WTC11 (cell line): ENCODE measurements around the gene GRIA4. TPM values are rescaled to one million over a fixed set of nuclear protein-coding genes. Genes with fewer than 3 reads are reported as not detected.

Experiments used
- ATAC-seq: fragments of 200-7000 bp; cut with Tn5 transposase; 2 replicates; pipeline ENCODE4 v1.10.0; 2021; ENCODE audit warnings: mild to moderate bottlenecking, moderate library complexity
- CTCF ChIA-PET: fragments of 300-600 bp; sonication (Branson Sonifier 250); formaldehyde crosslinking; loops from one replicate; lab custom pipeline; 2021; ENCODE audit warnings: antibody characterized with exemption; lab: Charles Lee
- POLR2A ChIA-PET: fragments of 350-600 bp; sonication (Branson Sonifier 250); formaldehyde crosslinking; loops from one replicate; lab custom pipeline; 2021; ENCODE audit warnings: antibody characterized with exemption; lab: Charles Lee
- DNase-seq: peaks from one replicate; pipeline ENCODE4 v3.0.0; 2021; ENCODE audit warnings: low spot score
- H3K27ac Mint-ChIP-seq: 2 replicates; pipeline ENCODE4 v1.8.0; 2021; ENCODE audit warnings: mixed read lengths
- H3K27me3 Mint-ChIP-seq: 2 replicates; pipeline ENCODE4 v1.8.0; 2021; ENCODE audit warnings: low read depth, mild to moderate bottlenecking, moderate library complexity, mixed read lengths
- H3K36me3 Mint-ChIP-seq: 2 replicates; pipeline ENCODE4 v1.8.0; 2021; ENCODE audit warnings: mixed read lengths
- H3K4me1 Mint-ChIP-seq: 2 replicates; pipeline ENCODE4 v1.8.0; 2022; ENCODE audit warnings: mixed read lengths
- H3K4me3 Mint-ChIP-seq: 2 replicates; pipeline ENCODE4 v1.8.0; 2021; ENCODE audit warnings: mild to moderate bottlenecking, moderate library complexity, mixed read lengths
- H3K9me3 Mint-ChIP-seq: 2 replicates; pipeline ENCODE4 v1.8.0; 2021; ENCODE audit warnings: mixed read lengths
- CBFB ChIP-seq: sonication (generic); formaldehyde crosslinking; IDR thresholded peaks from 2 replicates; pipeline ENCODE4 v1.8.1; 2022; ENCODE audit warnings: mild to moderate bottlenecking, low read depth, missing genetic modification reagents
- CREM ChIP-seq: sonication (generic); formaldehyde crosslinking; IDR thresholded peaks from 2 replicates; pipeline ENCODE4 v1.8.1; 2022; ENCODE audit warnings: mild to moderate bottlenecking, missing genetic modification reagents, moderate library complexity
- FOXJ3 ChIP-seq: sonication (generic); formaldehyde crosslinking; IDR thresholded peaks from 2 replicates; pipeline ENCODE4 v1.9.0; 2021; ENCODE audit warnings: missing genetic modification reagents, mild to moderate bottlenecking, borderline replicate concordance
- FOXP1 ChIP-seq: sonication (generic); formaldehyde crosslinking; IDR thresholded peaks from 2 replicates; pipeline ENCODE4 v1.8.0; 2022; ENCODE audit warnings: missing genetic modification reagents, mild to moderate bottlenecking, moderate library complexity, borderline replicate concordance
- GRHL2 ChIP-seq: fragments of 250-450 bp; sonication (Bioruptor Pico); IDR thresholded peaks from 2 replicates; pipeline ENCODE4 v1.8.0; 2022; ENCODE audit warnings: mild to moderate bottlenecking, moderate library complexity; ENCODE audit not compliant: insufficient replicate concordance, severe bottlenecking
- HMGA2 ChIP-seq: fragments of 250-450 bp; sonication (Bioruptor Pico); IDR thresholded peaks from 2 replicates; pipeline ENCODE4 v1.4.0; 2021; ENCODE audit warnings: mild to moderate bottlenecking, moderate library complexity
- MXD4 ChIP-seq: fragments of 250-450 bp; sonication (Bioruptor Pico); IDR thresholded peaks from 2 replicates; pipeline ENCODE4 v1.8.0; 2021; ENCODE audit warnings: mild to moderate bottlenecking, moderate library complexity, borderline replicate concordance
- NFE2L1 ChIP-seq: sonication (generic); formaldehyde crosslinking; IDR thresholded peaks from 2 replicates; pipeline ENCODE4 v1.8.1; 2023; ENCODE audit warnings: missing genetic modification reagents
- NR2C2 ChIP-seq: sonication (generic); formaldehyde crosslinking; IDR thresholded peaks from 2 replicates; pipeline ENCODE4 v1.8.0; 2022; ENCODE audit warnings: mild to moderate bottlenecking, missing genetic modification reagents
- NR3C1 ChIP-seq: sonication (generic); formaldehyde crosslinking; conservative IDR thresholded peaks from 2 replicates; pipeline ENCODE4 v1.8.1; 2023; ENCODE audit warnings: low read depth, mild to moderate bottlenecking, missing genetic modification reagents
- SMAD3 ChIP-seq: sonication (generic); formaldehyde crosslinking; IDR thresholded peaks from 2 replicates; pipeline ENCODE4 v1.8.0; 2022; ENCODE audit warnings: missing genetic modification reagents, mild to moderate bottlenecking, borderline replicate concordance
- TEAD1 ChIP-seq: sonication (generic); formaldehyde crosslinking; IDR thresholded peaks from 2 replicates; pipeline ENCODE4 v1.8.0; 2022; ENCODE audit warnings: mild to moderate bottlenecking, missing genetic modification reagents
- ZNF263 ChIP-seq: sonication (generic); formaldehyde crosslinking; IDR thresholded peaks from 2 replicates; pipeline ENCODE4 v1.8.1; 2022; ENCODE audit warnings: low read depth, mild to moderate bottlenecking, moderate library complexity, missing genetic modification reagents
- total RNA-seq: library from RNA; stranded (reverse); gene quantifications from 3 replicates; pipeline ENCODE4 v1.2.3, GENCODE V29; 2021
- TF ChIP-seq, protein P1 (sequence below): fragments of 250-450 bp; sonication (Bioruptor Pico); IDR thresholded peaks from 2 replicates; pipeline ENCODE4 v1.8.0; 2021; ENCODE audit warnings: mild to moderate bottlenecking
- TF ChIP-seq, protein P2 (sequence below): sonication (generic); formaldehyde crosslinking; IDR thresholded peaks from 2 replicates; pipeline ENCODE4 v1.8.1; 2022; ENCODE audit warnings: missing genetic modification reagents, borderline replicate concordance
- TF ChIP-seq, protein P3 (sequence below): sonication (generic); formaldehyde crosslinking; IDR thresholded peaks from 2 replicates; pipeline ENCODE4 v1.8.1; 2022; ENCODE audit warnings: mild to moderate bottlenecking, moderate library complexity, missing genetic modification reagents
- TF ChIP-seq, protein P4 (sequence below): fragments of 250-450 bp; sonication (Bioruptor Pico); IDR thresholded peaks from 2 replicates; pipeline ENCODE4 v1.9.0; 2021; ENCODE audit warnings: mild to moderate bottlenecking
- TF ChIP-seq, protein P5 (sequence below): sonication (generic); formaldehyde crosslinking; IDR thresholded peaks from 2 replicates; pipeline ENCODE4 v1.8.1; 2023; ENCODE audit warnings: mild to moderate bottlenecking, moderate library complexity, missing genetic modification reagents
- TF ChIP-seq, protein P6 (sequence below): fragments of 250-450 bp; sonication (Bioruptor Pico); IDR thresholded peaks from 2 replicates; pipeline ENCODE4 v2.1.2; 2022; ENCODE audit warnings: mild to moderate bottlenecking, moderate library complexity
- TF ChIP-seq, protein P7 (sequence below): sonication (generic); formaldehyde crosslinking; IDR thresholded peaks from 2 replicates; pipeline ENCODE4 v1.8.0; 2022; ENCODE audit warnings: mild to moderate bottlenecking, missing genetic modification reagents

Gene GRIA4
- total RNA-seq, 1 experiment from 2014 or later = 11.4 TPM

DNA sequence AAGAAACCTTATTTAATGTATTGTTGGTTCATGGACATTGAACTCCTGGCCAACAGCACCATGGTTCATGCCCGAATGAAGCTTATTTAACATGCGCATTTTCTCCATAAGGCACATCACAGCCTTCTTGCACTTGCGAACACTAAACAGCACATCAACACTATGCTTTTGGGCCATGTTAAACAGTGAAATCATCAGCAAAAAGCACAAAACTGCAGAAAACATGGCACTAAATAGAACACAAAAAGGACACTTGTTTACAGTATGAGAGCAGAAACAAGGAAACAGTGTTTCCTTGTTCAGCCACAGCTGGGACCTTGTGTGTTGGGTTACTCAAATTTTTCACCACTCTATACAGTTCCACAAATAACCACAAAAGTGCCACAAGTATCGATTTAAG, 289.9 kb downstream of the GRIA4 start (continued):
- no peak for TF ChIP-seq FOXP1 (CRISPR knock-in tag)
- no peak for TF ChIP-seq NR3C1 (CRISPR knock-in tag)
- TF ChIP-seq, protein P1, sequence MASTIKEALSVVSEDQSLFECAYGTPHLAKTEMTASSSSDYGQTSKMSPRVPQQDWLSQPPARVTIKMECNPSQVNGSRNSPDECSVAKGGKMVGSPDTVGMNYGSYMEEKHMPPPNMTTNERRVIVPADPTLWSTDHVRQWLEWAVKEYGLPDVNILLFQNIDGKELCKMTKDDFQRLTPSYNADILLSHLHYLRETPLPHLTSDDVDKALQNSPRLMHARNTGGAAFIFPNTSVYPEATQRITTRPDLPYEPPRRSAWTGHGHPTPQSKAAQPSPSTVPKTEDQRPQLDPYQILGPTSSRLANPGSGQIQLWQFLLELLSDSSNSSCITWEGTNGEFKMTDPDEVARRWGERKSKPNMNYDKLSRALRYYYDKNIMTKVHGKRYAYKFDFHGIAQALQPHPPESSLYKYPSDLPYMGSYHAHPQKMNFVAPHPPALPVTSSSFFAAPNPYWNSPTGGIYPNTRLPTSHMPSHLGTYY (CRISPR knock-in tag) = no peak
- TF ChIP-seq MXD4 (CRISPR knock-in tag) = no peak
- TF ChIP-seq, protein P2, sequence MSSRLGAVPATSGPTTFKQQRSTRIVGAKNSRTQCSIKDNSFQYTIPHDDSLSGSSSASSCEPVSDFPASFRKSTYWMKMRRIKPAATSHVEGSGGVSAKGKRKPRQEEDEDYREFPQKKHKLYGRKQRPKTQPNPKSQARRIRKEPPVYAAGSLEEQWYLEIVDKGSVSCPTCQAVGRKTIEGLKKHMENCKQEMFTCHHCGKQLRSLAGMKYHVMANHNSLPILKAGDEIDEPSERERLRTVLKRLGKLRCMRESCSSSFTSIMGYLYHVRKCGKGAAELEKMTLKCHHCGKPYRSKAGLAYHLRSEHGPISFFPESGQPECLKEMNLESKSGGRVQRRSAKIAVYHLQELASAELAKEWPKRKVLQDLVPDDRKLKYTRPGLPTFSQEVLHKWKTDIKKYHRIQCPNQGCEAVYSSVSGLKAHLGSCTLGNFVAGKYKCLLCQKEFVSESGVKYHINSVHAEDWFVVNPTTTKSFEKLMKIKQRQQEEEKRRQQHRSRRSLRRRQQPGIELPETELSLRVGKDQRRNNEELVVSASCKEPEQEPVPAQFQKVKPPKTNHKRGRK (CRISPR knock-in tag) = no peak
- TF ChIP-seq, all 79 proteins: peak for 0

DNA sequence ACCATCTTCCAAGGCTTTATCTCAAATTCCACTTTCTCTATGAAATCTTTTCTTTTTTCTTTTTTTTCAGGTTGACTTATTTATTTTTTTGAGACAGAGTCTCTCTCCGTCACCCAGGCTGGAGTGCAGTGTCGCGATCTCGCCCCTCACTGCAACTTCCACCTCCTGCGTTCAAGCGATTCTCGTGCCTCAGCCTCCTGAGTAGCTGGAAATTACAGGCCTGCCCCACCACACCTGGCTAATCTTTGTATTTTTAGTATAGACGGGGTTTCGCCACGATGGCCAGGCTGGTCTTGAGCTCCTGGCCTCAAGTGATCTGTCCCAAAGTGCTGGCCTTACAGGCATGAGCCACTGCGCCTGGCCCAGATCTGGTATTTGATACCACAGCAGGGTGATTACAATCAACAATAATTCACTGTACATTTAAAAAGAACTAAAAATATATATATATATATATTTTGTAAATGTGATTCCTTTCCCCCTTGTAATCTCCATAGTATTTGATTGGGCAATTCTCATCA, 290.7 kb downstream of the GRIA4 start:
- Mint-ChIP-seq H3K4me1 (peaks cover 16% of the 10 kb centered on the region; the same call in 1 of the 2 replicates), H3K4me3 (no peak overlapping the region), H3K27ac (0 out of 2 replicates have a peak overlapping the region, but pooled peaks have one; percentile 61), H3K9me3 (no peaks in the 10 kb centered on the region), H3K36me3 (no peaks in the 10 kb centered on the region), H3K27me3 (no peaks in the 10 kb centered on the region)
- ATAC-seq (no peak), DNase-seq (no peak)
- POLR2A ChIA-PET = no interaction called here
- CTCF ChIA-PET = no interaction called here
- TF ChIP-seq NFE2L1 = no peak
- no peak for TF ChIP-seq TEAD1 (CRISPR knock-in tag)

DNA sequence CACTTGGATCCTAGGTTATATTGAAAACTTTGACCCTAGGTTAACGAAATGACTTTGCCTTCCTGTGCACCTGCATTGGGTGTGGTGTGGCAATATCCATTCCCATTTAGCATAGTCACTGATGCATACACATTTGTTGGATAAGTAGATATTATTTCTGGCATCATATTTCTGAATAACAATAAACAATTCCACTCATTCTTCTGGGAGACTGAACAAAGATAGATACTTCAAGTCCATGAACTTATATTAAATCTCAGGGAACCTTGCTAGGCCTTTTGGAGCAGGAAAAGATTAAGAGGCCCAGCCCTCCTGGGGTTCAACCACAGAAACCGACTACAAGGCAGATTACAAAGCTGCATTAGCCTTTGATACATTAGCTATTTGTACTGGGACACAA, 293.2 kb downstream of the GRIA4 start:
- no peak overlapping the region for H3K27ac Mint-ChIP-seq
- H3K27me3 Mint-ChIP-seq = no peaks in the 10 kb centered on the region
- H3K4me3 Mint-ChIP-seq = no peak overlapping the region
- no peaks in the 10 kb centered on the region for H3K36me3 Mint-ChIP-seq
- ATAC-seq = no peak
- CTCF ChIA-PET = no interaction called here
- no peak for DNase-seq
- no peaks in the 10 kb centered on the region for H3K9me3 Mint-ChIP-seq
- H3K4me1 Mint-ChIP-seq = peaks cover 22% of the 10 kb centered on the region
- POLR2A ChIA-PET = no interaction called here
- TF ChIP-seq NFE2L1 (no peak), SMAD3 (no peak), CREM (CRISPR knock-in tag) (no peak), NR2C2 (CRISPR knock-in tag) (no peak), HMGA2 (CRISPR knock-in tag) (no peak), ZNF263 (CRISPR knock-in tag) (no peak), FOXJ3 (CRISPR knock-in tag) (no peak), NR3C1 (CRISPR knock-in tag) (no peak), GRHL2 (CRISPR knock-in tag) (no peak), CBFB (no peak)
- TF ChIP-seq, protein P3, sequence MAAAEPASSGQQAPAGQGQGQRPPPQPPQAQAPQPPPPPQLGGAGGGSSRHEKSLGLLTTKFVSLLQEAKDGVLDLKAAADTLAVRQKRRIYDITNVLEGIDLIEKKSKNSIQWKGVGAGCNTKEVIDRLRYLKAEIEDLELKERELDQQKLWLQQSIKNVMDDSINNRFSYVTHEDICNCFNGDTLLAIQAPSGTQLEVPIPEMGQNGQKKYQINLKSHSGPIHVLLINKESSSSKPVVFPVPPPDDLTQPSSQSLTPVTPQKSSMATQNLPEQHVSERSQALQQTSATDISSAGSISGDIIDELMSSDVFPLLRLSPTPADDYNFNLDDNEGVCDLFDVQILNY = no peak
- TF ChIP-seq, protein P4, sequence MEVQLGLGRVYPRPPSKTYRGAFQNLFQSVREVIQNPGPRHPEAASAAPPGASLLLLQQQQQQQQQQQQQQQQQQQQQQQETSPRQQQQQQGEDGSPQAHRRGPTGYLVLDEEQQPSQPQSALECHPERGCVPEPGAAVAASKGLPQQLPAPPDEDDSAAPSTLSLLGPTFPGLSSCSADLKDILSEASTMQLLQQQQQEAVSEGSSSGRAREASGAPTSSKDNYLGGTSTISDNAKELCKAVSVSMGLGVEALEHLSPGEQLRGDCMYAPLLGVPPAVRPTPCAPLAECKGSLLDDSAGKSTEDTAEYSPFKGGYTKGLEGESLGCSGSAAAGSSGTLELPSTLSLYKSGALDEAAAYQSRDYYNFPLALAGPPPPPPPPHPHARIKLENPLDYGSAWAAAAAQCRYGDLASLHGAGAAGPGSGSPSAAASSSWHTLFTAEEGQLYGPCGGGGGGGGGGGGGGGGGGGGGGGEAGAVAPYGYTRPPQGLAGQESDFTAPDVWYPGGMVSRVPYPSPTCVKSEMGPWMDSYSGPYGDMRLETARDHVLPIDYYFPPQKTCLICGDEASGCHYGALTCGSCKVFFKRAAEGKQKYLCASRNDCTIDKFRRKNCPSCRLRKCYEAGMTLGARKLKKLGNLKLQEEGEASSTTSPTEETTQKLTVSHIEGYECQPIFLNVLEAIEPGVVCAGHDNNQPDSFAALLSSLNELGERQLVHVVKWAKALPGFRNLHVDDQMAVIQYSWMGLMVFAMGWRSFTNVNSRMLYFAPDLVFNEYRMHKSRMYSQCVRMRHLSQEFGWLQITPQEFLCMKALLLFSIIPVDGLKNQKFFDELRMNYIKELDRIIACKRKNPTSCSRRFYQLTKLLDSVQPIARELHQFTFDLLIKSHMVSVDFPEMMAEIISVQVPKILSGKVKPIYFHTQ (CRISPR knock-in tag) = no peak
- TF ChIP-seq, protein P5, sequence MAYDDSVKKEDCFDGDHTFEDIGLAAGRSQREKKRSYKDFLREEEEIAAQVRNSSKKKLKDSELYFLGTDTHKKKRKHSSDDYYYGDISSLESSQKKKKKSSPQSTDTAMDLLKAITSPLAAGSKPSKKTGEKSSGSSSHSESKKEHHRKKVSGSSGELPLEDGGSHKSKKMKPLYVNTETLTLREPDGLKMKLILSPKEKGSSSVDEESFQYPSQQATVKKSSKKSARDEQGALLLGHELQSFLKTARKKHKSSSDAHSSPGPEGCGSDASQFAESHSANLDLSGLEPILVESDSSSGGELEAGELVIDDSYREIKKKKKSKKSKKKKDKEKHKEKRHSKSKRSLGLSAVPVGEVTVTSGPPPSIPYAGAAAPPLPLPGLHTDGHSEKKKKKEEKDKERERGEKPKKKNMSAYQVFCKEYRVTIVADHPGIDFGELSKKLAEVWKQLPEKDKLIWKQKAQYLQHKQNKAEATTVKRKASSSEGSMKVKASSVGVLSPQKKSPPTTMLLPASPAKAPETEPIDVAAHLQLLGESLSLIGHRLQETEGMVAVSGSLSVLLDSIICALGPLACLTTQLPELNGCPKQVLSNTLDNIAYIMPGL (CRISPR knock-in tag) = no peak
- TF ChIP-seq, protein P6, sequence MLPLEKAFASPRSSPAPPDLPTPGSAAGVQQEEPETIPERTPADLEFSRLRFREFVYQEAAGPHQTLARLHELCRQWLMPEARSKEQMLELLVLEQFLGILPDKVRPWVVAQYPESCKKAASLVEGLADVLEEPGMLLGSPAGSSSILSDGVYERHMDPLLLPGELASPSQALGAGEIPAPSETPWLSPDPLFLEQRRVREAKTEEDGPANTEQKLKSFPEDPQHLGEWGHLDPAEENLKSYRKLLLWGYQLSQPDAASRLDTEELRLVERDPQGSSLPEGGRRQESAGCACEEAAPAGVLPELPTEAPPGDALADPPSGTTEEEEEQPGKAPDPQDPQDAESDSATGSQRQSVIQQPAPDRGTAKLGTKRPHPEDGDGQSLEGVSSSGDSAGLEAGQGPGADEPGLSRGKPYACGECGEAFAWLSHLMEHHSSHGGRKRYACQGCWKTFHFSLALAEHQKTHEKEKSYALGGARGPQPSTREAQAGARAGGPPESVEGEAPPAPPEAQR (CRISPR knock-in tag) = no peak
- TF ChIP-seq, protein P7, sequence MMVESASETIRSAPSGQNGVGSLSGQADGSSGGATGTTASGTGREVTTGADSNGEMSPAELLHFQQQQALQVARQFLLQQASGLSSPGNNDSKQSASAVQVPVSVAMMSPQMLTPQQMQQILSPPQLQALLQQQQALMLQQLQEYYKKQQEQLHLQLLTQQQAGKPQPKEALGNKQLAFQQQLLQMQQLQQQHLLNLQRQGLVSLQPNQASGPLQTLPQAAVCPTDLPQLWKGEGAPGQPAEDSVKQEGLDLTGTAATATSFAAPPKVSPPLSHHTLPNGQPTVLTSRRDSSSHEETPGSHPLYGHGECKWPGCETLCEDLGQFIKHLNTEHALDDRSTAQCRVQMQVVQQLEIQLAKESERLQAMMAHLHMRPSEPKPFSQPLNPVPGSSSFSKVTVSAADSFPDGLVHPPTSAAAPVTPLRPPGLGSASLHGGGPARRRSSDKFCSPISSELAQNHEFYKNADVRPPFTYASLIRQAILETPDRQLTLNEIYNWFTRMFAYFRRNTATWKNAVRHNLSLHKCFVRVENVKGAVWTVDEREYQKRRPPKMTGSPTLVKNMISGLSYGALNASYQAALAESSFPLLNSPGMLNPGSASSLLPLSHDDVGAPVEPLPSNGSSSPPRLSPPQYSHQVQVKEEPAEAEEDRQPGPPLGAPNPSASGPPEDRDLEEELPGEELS (CRISPR knock-in tag) = no peak
